Lower leg skin (tissue), 4 donors: ENCODE data around the gene MBOAT2. TPM values are rescaled to one million over a fixed set of nuclear protein-coding genes. Genes with fewer than 3 reads are reported as not detected.

ENCODE experiments used
- DNase-seq, 2 donors: peaks; one replicate each; pipeline ENCODE4 v3.0.0-alpha.2; 2019; ENCODE audit warnings: low spot score in 2 of 2
- H3K4me3 ChIP-seq: fragments of 200-600 bp; sonication (generic); 2 replicates; pipeline ENCODE4 v1.5.1; 2017; ENCODE audit warnings: mild to moderate bottlenecking, low read depth; ENCODE audit not compliant: poor library complexity, severe bottlenecking
- CTCF ChIP-seq, 3 donors: fragments of 450-650 bp; IDR thresholded peaks; one replicate each; pipeline ENCODE4 v1.5.1; 2016; ENCODE audit warnings: antibody characterized with exemption in 3 of 3, mild to moderate bottlenecking in 3 of 3, moderate library complexity in 2 of 3
- POLR2A ChIP-seq, 2 donors: fragments of 450-650 bp; IDR thresholded peaks; one replicate each; pipeline ENCODE4 v1.6.1; 2016 to 2017; ENCODE audit warnings: antibody characterized with exemption in 2 of 2, mild to moderate bottlenecking in 1 of 2, moderate library complexity in 1 of 2
- WGBS, 2 donors: methylation state at CpG; one replicate each; pipeline ENCODE4 v1.1.5; 2018; 5-methylcytosine and 5-hydroxymethylcytosine counted together
- intact Hi-C: fragments of 100-400 bp; cut with DNase I; formaldehyde crosslinking; loops from one replicate; pipeline ENCODE4 v1.15.0; 2023; ENCODE audit warnings: low total_unique reads
- total RNA-seq, 4 donors: library from RNA; depleted of rRNA; stranded (reverse); fragments of >200 nt; gene quantifications; one replicate each; pipeline ENCODE4 v1.1.0, GENCODE V29; 2016

The MBOAT2 gene
- total RNA-seq, 4 donors from 2014 or later, result 47.2 to 92.3 (median 76.4) TPM

DNA sequence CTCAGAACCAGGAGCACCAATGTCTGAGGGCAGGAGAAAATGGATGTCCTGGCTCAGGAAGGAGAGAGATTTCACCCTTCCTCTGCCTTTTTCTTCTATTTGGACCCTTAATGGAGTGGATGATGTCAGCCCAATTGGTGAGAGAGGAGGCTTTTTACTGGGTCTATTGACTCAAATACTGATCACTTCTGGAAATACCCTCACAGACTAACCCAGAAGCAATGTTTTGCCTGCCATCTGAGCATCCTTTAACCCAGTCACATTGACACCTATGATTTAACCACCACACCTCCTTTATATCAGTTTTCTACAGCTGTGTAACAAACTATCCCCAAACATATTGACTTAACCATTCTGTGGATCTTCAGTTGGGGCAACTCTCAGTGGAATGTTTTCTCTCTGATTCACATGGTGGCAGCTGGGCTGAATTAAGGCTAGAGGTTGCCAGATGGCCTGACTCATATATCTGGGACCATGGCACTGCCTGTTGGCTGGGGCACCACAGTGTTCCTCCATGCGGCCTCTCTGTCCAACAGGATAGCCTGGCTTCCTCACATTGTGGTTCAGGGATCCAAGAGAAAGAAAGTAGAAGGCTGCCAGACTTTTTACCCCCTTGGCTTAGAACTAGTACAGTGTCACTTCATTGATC lies 18.2 kb upstream of the MBOAT2 start:
- WGBS, 2 donors, result 50 to 79% methylated on average over 1 of the region's 1 CpG
- intact Hi-C loops, result no loop called here
- H3K4me3 ChIP-seq, result no peak overlapping the region
- no peak for DNase-seq
- TF ChIP-seq POLR2A (IDR thresholded peaks at IDR 0.05) (no peak), CTCF (IDR thresholded peaks at IDR 0.05) (no peak)

DNA sequence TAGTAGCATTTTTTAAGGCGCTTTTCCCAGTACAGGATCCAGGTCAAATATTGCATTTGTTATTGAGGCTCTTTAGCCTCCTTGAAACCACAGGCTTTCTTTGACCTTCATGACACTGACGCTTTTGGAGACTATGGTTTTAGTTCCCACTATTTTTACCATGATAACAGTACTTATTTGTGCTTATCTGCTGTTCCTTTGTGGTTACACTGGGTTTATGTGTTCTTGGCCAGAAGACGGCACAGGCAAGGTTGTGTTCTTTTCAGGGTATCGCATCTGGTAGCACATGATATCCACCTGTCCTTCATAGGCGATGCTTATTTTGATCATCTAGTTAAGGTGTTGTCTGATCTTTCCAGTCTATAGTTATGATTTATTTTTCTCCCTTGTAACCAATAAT lies 16.8 kb upstream of the MBOAT2 start:
- intact Hi-C loops, result no loop called here
- no peak for TF ChIP-seq CTCF (IDR thresholded peaks at IDR 0.05)
- no peak for TF ChIP-seq POLR2A (IDR thresholded peaks at IDR 0.05)
- no peak overlapping the region for H3K4me3 ChIP-seq
- no peak for DNase-seq
- WGBS, 2 donors, result 91 to 93% methylated on average over 5 of the region's 5 CpGs

GRCh38 chr2:9018534-9018933 lies 15.1 kb upstream of the MBOAT2 start:
- H3K4me3 ChIP-seq, result no peak overlapping the region
- no peak for DNase-seq
- 75 to 82% methylated on average over 7 of the region's 7 CpGs for WGBS, 2 donors
- no peak for TF ChIP-seq CTCF (IDR thresholded peaks at IDR 0.05)
- TF ChIP-seq POLR2A (IDR thresholded peaks at IDR 0.05), result no peak
- intact Hi-C loops, result no loop called here

- 73 to 74% methylated on average over 3 of the region's 3 CpGs for WGBS, 2 donors
- H3K4me3 ChIP-seq, result no peak overlapping the region
These were observed 14.6 kb upstream of the MBOAT2 start for GRCh38 chr2:9018109-9018508.

DNA sequence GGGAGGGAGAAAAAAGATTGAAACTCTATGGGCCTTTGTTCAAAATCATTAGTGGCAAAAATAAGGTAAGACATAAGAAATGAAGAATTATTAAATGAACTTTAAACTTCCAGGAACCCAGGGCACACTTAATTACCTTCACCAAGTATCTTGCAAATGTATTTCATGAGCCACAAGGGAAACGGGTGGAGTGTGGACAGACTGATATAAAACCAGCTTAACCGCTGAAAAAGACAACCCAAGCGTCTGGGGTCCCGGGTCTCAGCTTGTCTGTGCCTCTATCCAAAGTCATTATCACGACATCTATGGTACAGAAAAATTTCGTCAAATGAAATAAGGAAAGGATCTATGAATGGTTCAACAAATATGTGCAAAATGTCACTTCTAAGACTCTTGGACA lies 13.9 kb upstream of the MBOAT2 start:
- H3K4me3 ChIP-seq, result no peak overlapping the region
- no peak for DNase-seq
- no peak for TF ChIP-seq CTCF (IDR thresholded peaks at IDR 0.05)
- no peak for TF ChIP-seq POLR2A (IDR thresholded peaks at IDR 0.05)
- 81 to 85% methylated on average over 6 of the region's 6 CpGs for WGBS, 2 donors
- intact Hi-C loops, result no loop called here

More at GRCh38 chr2:9018109-9018508, 14.6 kb upstream of the MBOAT2 start:
- TF ChIP-seq POLR2A (IDR thresholded peaks at IDR 0.05) (no peak), CTCF (IDR thresholded peaks at IDR 0.05) (no peak)
- intact Hi-C loops, result no loop called here
- no peak for DNase-seq

DNA sequence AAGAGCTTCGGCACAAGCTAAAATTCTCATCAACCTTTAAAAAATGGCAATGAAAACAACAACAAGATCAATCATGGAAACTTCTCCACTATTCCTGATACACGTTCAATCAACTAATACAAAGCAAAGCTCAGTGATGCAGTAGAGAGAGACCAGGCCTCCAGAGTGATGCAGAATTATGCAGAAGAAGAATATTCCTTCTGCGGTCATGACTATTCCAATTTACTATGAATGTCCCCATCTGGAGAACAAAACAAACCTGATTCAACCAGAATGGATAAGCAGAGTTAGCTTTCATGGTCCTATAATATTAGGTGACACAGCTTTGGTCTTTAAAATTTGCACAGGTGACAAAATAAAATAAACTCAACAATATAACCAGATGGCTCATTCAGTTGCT lies 12.5 kb upstream of the MBOAT2 start:
- H3K4me3 ChIP-seq, result no peak overlapping the region
- intact Hi-C loops, result no loop called here
- WGBS, 2 donors, result 89 to 97% methylated on average over 3 of the region's 3 CpGs
- TF ChIP-seq POLR2A (IDR thresholded peaks at IDR 0.05) (no peak), CTCF (IDR thresholded peaks at IDR 0.05) (no peak)
- no peak for DNase-seq
